ENCODE data around the gene SKA3. TPM values are rescaled to one million over a fixed set of nuclear protein-coding genes. Genes with fewer than 3 reads are reported as not detected.
"Not testable (repeated sequence)": the region's sequence is repeated elsewhere in the genome, so short reads cannot be mapped to it uniquely, and the experiment has no call there.

The SKA3 gene
- total RNA-seq, 1 donor from 2014 or later: 1.4 TPM

DNA sequence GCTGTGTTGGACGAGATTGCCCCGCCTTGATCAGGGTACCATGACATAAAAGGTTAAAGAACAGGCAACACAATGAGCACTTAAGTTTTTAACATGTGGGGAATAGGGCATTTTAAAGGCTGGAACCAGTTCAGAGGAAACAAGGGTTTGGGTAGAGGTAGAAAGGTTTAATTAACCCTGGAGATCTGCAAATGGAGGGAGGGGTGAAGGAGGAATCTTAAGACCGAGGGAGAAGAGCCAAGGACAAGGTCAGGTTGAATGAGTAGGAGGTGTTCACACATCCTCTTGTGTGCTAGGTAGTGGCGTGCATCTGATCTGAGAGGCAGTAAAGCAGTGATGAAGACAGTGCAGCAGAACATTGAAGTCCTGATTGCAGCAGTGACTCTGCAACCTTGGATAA is 28.5 kb downstream of the SKA3 start:
- H3K4me1 ChIP-seq: peaks cover 17% of the 10 kb centered on the region
- no peak overlapping the region for H3K4me3 ChIP-seq
- no peaks in the 10 kb centered on the region for H3K9me3 ChIP-seq
- TF ChIP-seq, protein P1, sequence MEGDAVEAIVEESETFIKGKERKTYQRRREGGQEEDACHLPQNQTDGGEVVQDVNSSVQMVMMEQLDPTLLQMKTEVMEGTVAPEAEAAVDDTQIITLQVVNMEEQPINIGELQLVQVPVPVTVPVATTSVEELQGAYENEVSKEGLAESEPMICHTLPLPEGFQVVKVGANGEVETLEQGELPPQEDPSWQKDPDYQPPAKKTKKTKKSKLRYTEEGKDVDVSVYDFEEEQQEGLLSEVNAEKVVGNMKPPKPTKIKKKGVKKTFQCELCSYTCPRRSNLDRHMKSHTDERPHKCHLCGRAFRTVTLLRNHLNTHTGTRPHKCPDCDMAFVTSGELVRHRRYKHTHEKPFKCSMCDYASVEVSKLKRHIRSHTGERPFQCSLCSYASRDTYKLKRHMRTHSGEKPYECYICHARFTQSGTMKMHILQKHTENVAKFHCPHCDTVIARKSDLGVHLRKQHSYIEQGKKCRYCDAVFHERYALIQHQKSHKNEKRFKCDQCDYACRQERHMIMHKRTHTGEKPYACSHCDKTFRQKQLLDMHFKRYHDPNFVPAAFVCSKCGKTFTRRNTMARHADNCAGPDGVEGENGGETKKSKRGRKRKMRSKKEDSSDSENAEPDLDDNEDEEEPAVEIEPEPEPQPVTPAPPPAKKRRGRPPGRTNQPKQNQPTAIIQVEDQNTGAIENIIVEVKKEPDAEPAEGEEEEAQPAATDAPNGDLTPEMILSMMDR (IDR thresholded peaks at IDR 0.05): no peak
- no peak for DNase-seq
- no peak overlapping the region for H3K27ac ChIP-seq
- H3K36me3 ChIP-seq: peaks cover 55% of the 10 kb centered on the region
- no peaks in the 10 kb centered on the region for H3K27me3 ChIP-seq (ENCODE audit: low read depth)
- intact Hi-C loops (cut with DNase I): no loop called here
- ATAC-seq: no peak

DNA sequence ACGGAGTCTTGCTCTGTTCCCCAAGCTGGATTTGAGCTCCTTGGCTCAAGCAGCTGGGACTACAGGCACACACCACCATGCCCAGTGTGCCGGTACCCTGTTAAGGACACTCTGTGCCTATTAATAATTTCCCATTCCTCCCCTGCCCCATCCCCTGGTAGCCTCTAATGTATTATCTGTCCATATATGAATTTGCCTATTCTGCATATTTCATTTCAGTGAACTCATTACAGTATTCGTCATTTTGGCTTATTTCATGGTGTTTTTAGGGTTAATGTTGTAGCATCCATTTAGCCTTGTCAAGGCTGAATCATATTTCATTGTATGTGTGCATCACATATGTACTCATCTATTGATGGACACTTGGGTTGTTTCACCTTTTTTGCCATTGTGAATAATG is 33.6 kb downstream of the SKA3 start:
- DNase-seq (no peak), ATAC-seq (no peak)
- peaks cover 54% of the 10 kb centered on the region for H3K36me3 ChIP-seq
- intact Hi-C loops (cut with DNase I): no loop called here
- no peak overlapping the region for H3K4me3 ChIP-seq
- TF ChIP-seq, protein P1 (IDR thresholded peaks at IDR 0.05): no peak
- H3K27me3 ChIP-seq (ENCODE audit: low read depth): no peaks in the 10 kb centered on the region
- peaks cover 35% of the 10 kb centered on the region for H3K4me1 ChIP-seq
- no peaks in the 10 kb centered on the region for H3K9me3 ChIP-seq
- H3K27ac ChIP-seq: no peak overlapping the region

DNA sequence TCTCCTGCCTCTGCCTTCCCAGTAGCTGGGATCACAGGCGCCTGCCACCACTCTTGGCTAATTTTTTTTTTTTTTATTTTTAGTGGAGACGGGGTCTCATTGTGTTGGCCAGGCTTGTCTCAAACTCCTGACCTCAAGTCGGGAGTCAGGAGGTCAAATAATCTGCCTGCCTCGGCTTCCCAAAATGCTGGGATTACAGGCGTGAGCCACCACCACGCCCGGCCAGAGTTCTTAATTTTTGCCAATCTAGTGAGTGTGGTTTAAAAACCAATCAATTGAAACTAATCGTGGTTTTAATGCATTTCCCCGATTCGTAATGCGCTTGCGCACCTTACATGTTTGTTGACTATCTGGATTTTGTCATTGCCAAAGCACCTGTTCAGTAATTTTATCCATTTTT is 37.0 kb downstream of the SKA3 start:
- Histone ChIP-seq H3K4me1 (peaks cover 31% of the 10 kb centered on the region), H3K9me3 (no peaks in the 10 kb centered on the region), H3K4me3 (peak overlapping the region; percentile 77), H3K27me3 (ENCODE audit: low read depth) (no peaks in the 10 kb centered on the region), H3K27ac (peak overlapping the region; percentile 92), H3K36me3 (peaks cover 20% of the 10 kb centered on the region)
- intact Hi-C loops (cut with DNase I): no loop called here
- DNase-seq (no peak), ATAC-seq (no peak)
- TF ChIP-seq, protein P1 (IDR thresholded peaks at IDR 0.05): no peak

DNA sequence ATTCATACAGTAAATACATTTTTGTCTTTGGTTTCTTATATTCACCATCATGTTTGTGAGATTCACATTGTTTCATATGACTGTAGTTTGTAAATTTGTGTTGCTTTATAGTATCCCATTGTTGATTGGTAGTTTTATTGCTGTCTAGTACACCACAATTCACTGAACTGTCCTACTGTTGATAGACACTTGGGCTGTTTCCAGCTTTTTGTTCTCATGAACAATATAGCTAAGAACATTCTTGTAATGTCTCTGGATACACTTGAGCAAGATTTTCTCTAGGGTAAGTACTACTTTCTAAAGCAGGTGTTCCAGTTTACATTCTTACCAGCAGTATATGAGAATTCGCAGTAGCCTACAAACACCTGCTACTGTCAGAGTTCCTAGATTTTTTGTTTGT is 37.8 kb downstream of the SKA3 start:
- H3K27ac ChIP-seq: no peak overlapping the region
- no peaks in the 10 kb centered on the region for H3K9me3 ChIP-seq
- H3K36me3 ChIP-seq: peaks cover 13% of the 10 kb centered on the region
- intact Hi-C loops (cut with DNase I): no loop called here
- peaks cover 25% of the 10 kb centered on the region for H3K4me1 ChIP-seq
- ATAC-seq (peak; percentile 1 to 3), DNase-seq (no peak)
- no peak overlapping the region for H3K4me3 ChIP-seq
- TF ChIP-seq, protein P1 (IDR thresholded peaks at IDR 0.05): no peak
- H3K27me3 ChIP-seq (ENCODE audit: low read depth): no peaks in the 10 kb centered on the region

DNA sequence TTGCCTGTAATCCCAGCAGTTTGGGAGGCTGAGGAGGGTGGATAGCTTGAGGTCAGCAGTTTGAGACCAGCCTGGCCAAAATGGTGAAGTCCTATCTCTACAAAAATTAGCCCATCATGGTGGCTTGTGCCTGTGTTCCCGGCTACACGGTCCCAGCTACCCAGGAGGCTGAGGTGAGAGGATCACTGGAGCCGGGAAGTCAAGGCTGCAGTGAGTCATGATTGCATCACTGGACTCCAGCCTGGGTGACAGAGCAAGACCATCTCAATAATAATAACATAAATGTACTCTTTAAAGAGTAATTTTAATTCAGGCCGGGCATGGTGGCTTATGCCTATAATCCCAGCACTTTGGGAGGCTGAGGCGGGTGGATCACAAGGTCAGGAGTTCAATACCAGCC is 38.7 kb downstream of the SKA3 start:
- peaks cover 16% of the 10 kb centered on the region for H3K4me1 ChIP-seq
- no peak overlapping the region for H3K27ac ChIP-seq
- H3K36me3 ChIP-seq: peaks cover 5% of the 10 kb centered on the region
- no peak for ATAC-seq
- H3K9me3 ChIP-seq: no peaks in the 10 kb centered on the region
- H3K27me3 ChIP-seq (ENCODE audit: low read depth): no peaks in the 10 kb centered on the region
- intact Hi-C loops (cut with DNase I): no loop called here
- TF ChIP-seq, protein P1 (IDR thresholded peaks at IDR 0.05): no peak
- no peak for DNase-seq
- H3K4me3 ChIP-seq: no peak overlapping the region

DNA sequence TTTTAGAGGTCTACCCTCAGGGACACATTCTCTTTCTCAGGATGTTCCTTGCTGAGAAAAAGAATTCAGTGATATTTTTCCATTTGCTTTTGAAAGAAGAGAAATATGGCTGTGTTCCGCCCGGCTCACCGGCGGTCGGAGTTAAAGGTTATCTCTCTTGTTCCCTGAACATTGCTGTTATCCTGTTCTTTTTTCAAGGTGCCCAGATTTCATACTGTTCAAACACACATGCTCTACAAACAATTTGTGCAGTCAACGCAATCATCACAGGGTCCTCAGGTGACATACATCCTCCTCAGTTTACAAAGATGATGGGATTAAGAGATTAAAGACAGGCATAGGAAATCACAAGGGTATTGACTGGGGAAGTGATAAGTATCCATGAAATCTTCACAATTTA is 40.5 kb downstream of the SKA3 start:
- ATAC-seq; H3K27me3 ChIP-seq (ENCODE audit: low read depth); H3K27ac ChIP-seq; DNase-seq; intact Hi-C loops (cut with DNase I); H3K9me3 ChIP-seq; H3K36me3 ChIP-seq; H3K4me1 ChIP-seq; H3K4me3 ChIP-seq: not testable (repeated sequence)
